ENCODE results near the gene SURF4. TPM values are rescaled to one million over a fixed set of nuclear protein-coding genes. Genes with fewer than 3 reads are reported as not detected.
"Not testable (repeated sequence)": the region's sequence is repeated elsewhere in the genome, so short reads cannot be mapped to it uniquely, and the experiment has no call there.

The SURF4 gene
- total and polyA plus RNA-seq, 2 donors (not counting 1 experiment from before 2014, with no cell fraction given), result 34.7 to 43.8 TPM

DNA sequence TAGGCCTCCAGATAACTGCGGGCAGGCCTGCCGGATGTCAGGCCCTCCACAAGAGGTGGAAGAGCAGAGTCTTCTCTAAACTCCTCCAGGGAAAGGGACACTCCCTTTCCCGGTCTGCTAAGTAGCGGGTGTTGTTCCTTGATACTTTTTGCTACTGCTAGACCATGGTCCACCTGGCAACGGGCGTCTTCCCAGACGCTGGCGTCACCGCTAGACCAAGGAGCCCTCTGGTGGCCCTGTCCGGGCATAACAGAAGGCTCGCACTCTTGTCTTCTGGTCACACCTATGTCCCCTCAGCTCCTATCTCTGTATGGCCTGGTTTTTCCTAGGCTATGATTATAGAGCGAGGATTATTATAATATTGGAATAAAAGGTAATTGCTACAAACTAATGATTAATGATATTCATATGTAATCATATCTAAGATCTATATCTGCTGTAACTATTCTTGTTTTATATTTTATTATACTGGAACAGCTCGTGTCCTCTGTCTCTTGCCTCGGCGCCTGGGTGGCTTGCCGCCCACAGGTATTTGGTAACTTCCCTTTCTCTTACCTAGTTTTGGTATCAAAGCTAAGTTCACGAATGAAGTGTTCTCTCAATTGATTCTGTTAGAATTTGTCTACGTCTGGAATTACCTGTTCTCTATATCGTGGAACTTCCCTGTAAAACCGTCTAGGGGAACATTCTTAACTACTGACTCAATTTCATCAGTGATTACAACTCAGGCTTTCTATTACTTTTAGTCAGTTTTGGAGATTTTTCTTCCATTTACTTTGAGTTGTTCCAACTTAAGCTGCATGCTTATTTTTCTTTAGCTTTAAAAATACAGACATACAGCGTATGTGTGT lies 46.3 kb downstream of the SURF4 start:
- POLR2A ChIA-PET; H3K4me1 ChIP-seq (ENCODE audit: control insufficient read depth in 2 of 2, insufficient read depth in 2 of 2, low read length in 2 of 2); H3K27ac Mint-ChIP-seq; ATAC-seq (ENCODE audit: low read depth); H3K9me3 ChIP-seq (ENCODE audit: control extremely low read depth in 1 of 3, control insufficient read depth in 2 of 3, insufficient read depth in 1 of 3, low read length in 2 of 3); H3K9ac ChIP-seq (ENCODE audit: low read length); H3K4me2 ChIP-seq (replicated peaks; ENCODE audit: low read depth, low read length, poor library complexity, severe bottlenecking); H3K27ac ChIP-seq (ENCODE audit: low read length in 2 of 2); H3K4me3 Mint-ChIP-seq; H3K27me3 Mint-ChIP-seq; H2AFZ ChIP-seq (ENCODE audit: insufficient read depth, low read depth, low read length, poor library complexity, severe bottlenecking); H3K27me3 ChIP-seq (replicated peaks in 1 of 4; ENCODE audit: control extremely low read depth in 1 of 4, control insufficient read depth in 3 of 4, insufficient read depth in 4 of 4, low read length in 3 of 4); H3K79me2 ChIP-seq (ENCODE audit: control insufficient read depth, insufficient read depth, low read length); H3K9me3 Mint-ChIP-seq (ENCODE audit: insufficient read depth); intact Hi-C loops (cut with micrococcal nuclease); H3K4me3 ChIP-seq (ENCODE audit: control extremely low read depth in 1 of 5, extremely low read depth in 1 of 5, insufficient read depth in 1 of 5, low read depth in 2 of 5, low read length in 4 of 5): not testable (repeated sequence)
- WGBS (ENCODE audit: insufficient coverage), result 60% methylated on average over 3 of the region's 21 CpGs
- TF ChIP-seq, protein P1, sequence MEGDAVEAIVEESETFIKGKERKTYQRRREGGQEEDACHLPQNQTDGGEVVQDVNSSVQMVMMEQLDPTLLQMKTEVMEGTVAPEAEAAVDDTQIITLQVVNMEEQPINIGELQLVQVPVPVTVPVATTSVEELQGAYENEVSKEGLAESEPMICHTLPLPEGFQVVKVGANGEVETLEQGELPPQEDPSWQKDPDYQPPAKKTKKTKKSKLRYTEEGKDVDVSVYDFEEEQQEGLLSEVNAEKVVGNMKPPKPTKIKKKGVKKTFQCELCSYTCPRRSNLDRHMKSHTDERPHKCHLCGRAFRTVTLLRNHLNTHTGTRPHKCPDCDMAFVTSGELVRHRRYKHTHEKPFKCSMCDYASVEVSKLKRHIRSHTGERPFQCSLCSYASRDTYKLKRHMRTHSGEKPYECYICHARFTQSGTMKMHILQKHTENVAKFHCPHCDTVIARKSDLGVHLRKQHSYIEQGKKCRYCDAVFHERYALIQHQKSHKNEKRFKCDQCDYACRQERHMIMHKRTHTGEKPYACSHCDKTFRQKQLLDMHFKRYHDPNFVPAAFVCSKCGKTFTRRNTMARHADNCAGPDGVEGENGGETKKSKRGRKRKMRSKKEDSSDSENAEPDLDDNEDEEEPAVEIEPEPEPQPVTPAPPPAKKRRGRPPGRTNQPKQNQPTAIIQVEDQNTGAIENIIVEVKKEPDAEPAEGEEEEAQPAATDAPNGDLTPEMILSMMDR (IDR thresholded peaks at IDR 0.05), result peak; percentile 52
- peaks cover 11% of the 10 kb centered on the region for H3K4me1 Mint-ChIP-seq
- CTCF ChIA-PET, result interaction anchor here (0.6 to 1.6 kb wide), 3 partner anchors 14 to 307 kb away, joined by 4 to 5 read pairs (median 4); no protein-coding TSS in a partner anchor
- Histone ChIP-seq H4K20me1 (ENCODE audit: control insufficient read depth, insufficient read depth, low read length, poor library complexity, severe bottlenecking) (peaks cover 36% of the 10 kb centered on the region), H3K36me3 (replicated peaks in 1 of 2; ENCODE audit: control extremely low read depth in 1 of 2, control insufficient read depth in 1 of 2, extremely low read depth in 1 of 2, insufficient read depth in 2 of 2, low read length in 1 of 2) (peaks cover 3 to 41% of the 10 kb centered on the region in 2 experiments)
- peak; percentile 22 for DNase-seq

DNA sequence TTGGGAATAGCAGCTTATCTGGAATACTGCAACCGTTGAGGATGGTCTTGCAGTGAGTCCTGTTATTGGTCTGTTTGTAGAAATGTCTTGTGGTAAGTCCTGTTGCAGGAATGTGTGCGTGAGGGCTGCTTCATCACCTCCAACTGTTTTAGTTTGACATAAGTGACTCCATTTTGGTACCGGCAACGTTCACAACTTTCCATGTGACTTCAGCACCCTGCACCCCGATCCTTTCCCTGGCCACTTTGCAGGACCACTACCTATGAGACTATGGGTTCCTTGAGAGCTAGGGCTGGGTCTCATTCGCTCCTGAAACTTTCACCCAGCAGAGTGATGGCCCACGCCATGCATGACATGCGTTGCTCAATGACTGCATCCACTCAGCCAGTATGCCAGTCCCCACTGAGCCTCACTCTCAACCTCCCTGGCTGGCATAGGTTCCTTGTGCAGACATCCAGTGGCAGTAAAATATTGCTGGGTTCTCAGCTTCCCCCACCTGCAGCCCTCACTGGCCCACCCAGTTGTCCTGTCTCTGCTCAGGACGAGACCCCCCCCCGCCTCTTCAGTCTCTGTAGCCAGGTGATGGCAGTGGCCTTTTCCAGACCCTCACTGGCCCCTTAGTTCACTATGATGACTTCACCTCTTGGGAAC lies 47.9 kb downstream of the SURF4 start:
- DNase-seq, result no peak
- Histone ChIP-seq H3K9ac (ENCODE audit: low read length) (no peak overlapping the region), H3K79me2 (ENCODE audit: control insufficient read depth, insufficient read depth, low read length) (no peaks in the 10 kb centered on the region), H3K4me2 (replicated peaks; ENCODE audit: low read depth, low read length, poor library complexity, severe bottlenecking) (no peak overlapping the region), H2AFZ (ENCODE audit: insufficient read depth, low read depth, low read length, poor library complexity, severe bottlenecking) (no peak overlapping the region), H3K27me3 (replicated peaks in 1 of 4; ENCODE audit: control extremely low read depth in 1 of 4, control insufficient read depth in 3 of 4, insufficient read depth in 4 of 4, low read length in 3 of 4) (no peaks in the 10 kb centered on the region), H3K36me3 (replicated peaks in 1 of 2; ENCODE audit: control extremely low read depth in 1 of 2, control insufficient read depth in 1 of 2, extremely low read depth in 1 of 2, insufficient read depth in 2 of 2, low read length in 1 of 2) (peaks cover 3 to 25% of the 10 kb centered on the region in 2 experiments), H3K9me3 (ENCODE audit: control extremely low read depth in 1 of 3, control insufficient read depth in 2 of 3, insufficient read depth in 1 of 3, low read length in 2 of 3) (peaks cover 0 to 8% (median 0%) of the 10 kb centered on the region in 3 donors), H3K4me3 (ENCODE audit: control extremely low read depth in 1 of 5, extremely low read depth in 1 of 5, insufficient read depth in 1 of 5, low read depth in 2 of 5, low read length in 4 of 5) (no peak overlapping the region), H3K27ac (ENCODE audit: low read length in 2 of 2) (no peak overlapping the region), H4K20me1 (ENCODE audit: control insufficient read depth, insufficient read depth, low read length, poor library complexity, severe bottlenecking) (peaks cover 20% of the 10 kb centered on the region), H3K4me1 (ENCODE audit: control insufficient read depth in 2 of 2, insufficient read depth in 2 of 2, low read length in 2 of 2) (no peaks in the 10 kb centered on the region)
- no peaks in the 10 kb centered on the region for H3K9me3 Mint-ChIP-seq (ENCODE audit: insufficient read depth)
- no peak for ATAC-seq (ENCODE audit: low read depth)
- H3K27ac Mint-ChIP-seq, result no peak overlapping the region
- H3K4me1 Mint-ChIP-seq, result peaks cover 4% of the 10 kb centered on the region
- H3K4me3 Mint-ChIP-seq, result no peak overlapping the region
- intact Hi-C loops (cut with micrococcal nuclease), result no loop called here
- no peaks in the 10 kb centered on the region for H3K27me3 Mint-ChIP-seq
- no peak for TF ChIP-seq EZH2 (IDR thresholded peaks at IDR 0.05; ENCODE audit: borderline replicate concordance, insufficient read depth, low read depth, low read length, poor library complexity, severe bottlenecking)
- TF ChIP-seq, protein P1 (IDR thresholded peaks at IDR 0.05), result no peak
- ChIA-PET CTCF (no interaction called here), POLR2A (no interaction called here)
- WGBS (ENCODE audit: insufficient coverage), result 96% methylated on average over 8 of the region's 10 CpGs

DNA sequence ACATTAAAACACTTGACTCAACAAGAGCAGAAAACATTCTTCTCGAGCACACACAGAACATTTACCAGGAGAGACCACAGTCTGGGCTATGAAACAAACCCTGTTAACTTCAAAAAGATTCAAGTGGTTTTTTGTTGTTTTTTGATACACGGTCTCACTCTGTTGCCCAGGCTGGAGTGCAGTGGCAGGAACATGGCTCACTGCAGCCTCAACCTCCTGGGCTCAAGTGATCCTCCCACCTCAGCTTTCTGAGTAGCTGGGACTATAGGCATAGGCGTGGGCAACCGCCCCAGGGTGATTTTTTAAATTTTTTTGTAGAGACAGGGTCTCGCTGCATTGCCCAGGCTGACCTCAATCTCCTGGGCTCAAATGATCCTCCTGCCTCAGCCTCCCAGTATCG lies 48.8 kb downstream of the SURF4 start:
- H2AFZ ChIP-seq (ENCODE audit: insufficient read depth, low read depth, low read length, poor library complexity, severe bottlenecking); H3K4me2 ChIP-seq (replicated peaks; ENCODE audit: low read depth, low read length, poor library complexity, severe bottlenecking); H3K4me1 ChIP-seq (ENCODE audit: control insufficient read depth in 2 of 2, insufficient read depth in 2 of 2, low read length in 2 of 2); H3K9ac ChIP-seq (ENCODE audit: low read length); intact Hi-C loops (cut with micrococcal nuclease); H3K4me3 Mint-ChIP-seq; POLR2A ChIA-PET; H3K9me3 Mint-ChIP-seq (ENCODE audit: insufficient read depth); H3K9me3 ChIP-seq (ENCODE audit: control extremely low read depth in 1 of 3, control insufficient read depth in 2 of 3, insufficient read depth in 1 of 3, low read length in 2 of 3); H3K4me1 Mint-ChIP-seq; H3K27ac Mint-ChIP-seq; ATAC-seq (ENCODE audit: low read depth); H3K79me2 ChIP-seq (ENCODE audit: control insufficient read depth, insufficient read depth, low read length); H3K27me3 ChIP-seq (replicated peaks in 1 of 4; ENCODE audit: control extremely low read depth in 1 of 4, control insufficient read depth in 3 of 4, insufficient read depth in 4 of 4, low read length in 3 of 4); DNase-seq; H3K27ac ChIP-seq (ENCODE audit: low read length in 2 of 2); H3K27me3 Mint-ChIP-seq; H3K4me3 ChIP-seq (ENCODE audit: control extremely low read depth in 1 of 5, extremely low read depth in 1 of 5, insufficient read depth in 1 of 5, low read depth in 2 of 5, low read length in 4 of 5); CTCF ChIA-PET: not testable (repeated sequence)
- H4K20me1 ChIP-seq (ENCODE audit: control insufficient read depth, insufficient read depth, low read length, poor library complexity, severe bottlenecking), result peaks cover 11% of the 10 kb centered on the region
- H3K36me3 ChIP-seq (replicated peaks in 1 of 2; ENCODE audit: control extremely low read depth in 1 of 2, control insufficient read depth in 1 of 2, extremely low read depth in 1 of 2, insufficient read depth in 2 of 2, low read length in 1 of 2), result peaks cover 3 to 16% of the 10 kb centered on the region in 2 experiments
- WGBS (ENCODE audit: insufficient coverage), result 84% methylated on average over 3 of the region's 6 CpGs
